Left ventricle myocardium inferior (tissue), 1 donor: ENCODE measurements around the gene TRIP13. TPM values are rescaled to one million over a fixed set of nuclear protein-coding genes. Genes with fewer than 3 reads are reported as not detected.

Experiments used
- DNase-seq: peaks from one replicate; pipeline ENCODE4 v3.0.0-alpha.2; 2020
- H3K27ac ChIP-seq: fragments of 200-600 bp; replicated peaks from 2 replicates; pipeline ENCODE4 v1.8.0; 2021
- H3K27me3 ChIP-seq: fragments of 200-600 bp; 2 replicates; pipeline ENCODE4 v1.8.0; 2021; ENCODE audit warnings: low read depth
- H3K36me3 ChIP-seq: fragments of 200-600 bp; 2 replicates; pipeline ENCODE4 v1.8.0; 2021
- H3K4me1 ChIP-seq: fragments of 200-600 bp; 2 replicates; pipeline ENCODE4 v1.8.0; 2021
- H3K4me3 ChIP-seq: fragments of 200-600 bp; 2 replicates; pipeline ENCODE4 v1.8.0; 2021; ENCODE audit warnings: mild to moderate bottlenecking, moderate library complexity
- H3K9me3 ChIP-seq: fragments of 200-600 bp; replicated peaks from 2 replicates; pipeline ENCODE4 v1.8.0; 2021
- CTCF ChIP-seq: fragments of 200-600 bp; IDR thresholded peaks from 2 replicates; pipeline ENCODE4 v1.8.0; 2021; ENCODE audit warnings: antibody characterized with exemption, mild to moderate bottlenecking, borderline replicate concordance
- intact Hi-C: fragments of 100-400 bp; cut with micrococcal nuclease; formaldehyde crosslinking; loops from one replicate; pipeline ENCODE4 v1.11.0; 2022
- total RNA-seq: library from RNA; stranded (reverse); fragmentation: NEBNext Ultra II Directional; extraction: Animal tissue kit (Norgen Biotek cat#: 25700); gene quantifications from one replicate; pipeline ENCODE4 v1.2.1, GENCODE V29; 2021
- donor health status: DM: no; HTN: yes; CAD: no; lungs with severe emphysema.

Gene TRIP13
- total RNA-seq, 1 donor from 2014 or later: 0.44 TPM

GRCh38 chr5:943201-943917, 50.7 kb downstream of the TRIP13 start:
- intact Hi-C loops: no loop called here

GRCh38 chr5:943918-944620, 51.4 kb downstream of the TRIP13 start:
- Histone ChIP-seq H3K27me3 (peaks cover 73% of the 10 kb centered on the region), H3K4me1 (peaks cover 12% of the 10 kb centered on the region), H3K27ac (no peak overlapping the region), H3K4me3 (no peak overlapping the region), H3K36me3 (no peaks in the 10 kb centered on the region), H3K9me3 (no peaks in the 10 kb centered on the region)
- no peak for TF ChIP-seq CTCF
- intact Hi-C loops: no loop called here
- no peak for DNase-seq

More at GRCh38 chr5:943201-943917, 50.7 kb downstream of the TRIP13 start:
- no peak overlapping the region for H3K27ac ChIP-seq
- no peaks in the 10 kb centered on the region for H3K36me3 ChIP-seq
- TF ChIP-seq CTCF: no peak
- H3K9me3 ChIP-seq: no peaks in the 10 kb centered on the region
- H3K4me3 ChIP-seq: no peak overlapping the region
- DNase-seq: no peak
- H3K4me1 ChIP-seq: peaks cover 12% of the 10 kb centered on the region
- H3K27me3 ChIP-seq: peaks cover 66% of the 10 kb centered on the region

- Histone ChIP-seq H3K4me3 (no peak overlapping the region), H3K4me1 (peaks cover 12% of the 10 kb centered on the region), H3K9me3 (no peaks in the 10 kb centered on the region), H3K27ac (no peak overlapping the region), H3K27me3 (peaks cover 72% of the 10 kb centered on the region), H3K36me3 (no peaks in the 10 kb centered on the region)
- no peak for TF ChIP-seq CTCF
- no peak for DNase-seq
- intact Hi-C loops: no loop called here
Measured at GRCh38 chr5:944621-944927, 51.9 kb downstream of the TRIP13 start.

DNA sequence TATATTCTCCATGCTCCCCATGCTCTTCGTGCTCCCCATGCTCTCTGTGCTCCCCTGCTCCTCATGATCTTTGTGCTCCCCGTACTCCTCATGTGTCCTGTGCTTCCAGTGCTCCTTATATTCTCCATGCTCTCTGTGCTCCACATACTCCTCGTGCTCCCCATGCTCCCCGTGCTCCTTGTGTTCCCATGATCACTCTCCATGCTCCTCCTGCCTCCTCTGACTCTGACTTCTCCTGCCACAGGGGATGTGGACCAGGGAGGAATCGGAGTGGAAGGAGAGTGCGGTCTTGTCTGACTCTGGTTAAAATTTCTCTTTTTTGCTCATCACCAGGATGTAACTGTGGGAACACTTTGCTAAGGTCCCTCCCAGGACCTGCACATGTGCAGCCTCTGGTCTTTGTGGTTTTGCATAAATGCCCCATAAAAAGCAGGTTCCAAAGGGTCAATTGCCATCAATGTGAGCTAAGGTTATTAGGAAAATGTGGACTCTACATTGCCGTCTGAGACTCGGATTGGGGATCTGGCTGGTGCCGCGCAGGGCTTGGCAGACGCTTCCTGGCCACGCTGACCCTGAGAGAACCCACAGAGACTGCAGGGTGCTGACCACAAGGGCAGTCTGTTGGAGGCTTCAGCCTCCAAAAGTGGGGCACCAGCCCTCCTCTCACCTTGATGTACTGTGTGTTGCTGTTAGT, 52.5 kb downstream of the TRIP13 start:
- H3K27ac ChIP-seq: no peak overlapping the region
- TF ChIP-seq CTCF: no peak
- H3K36me3 ChIP-seq: no peaks in the 10 kb centered on the region
- peaks cover 76% of the 10 kb centered on the region for H3K27me3 ChIP-seq
- peaks cover 12% of the 10 kb centered on the region for H3K4me1 ChIP-seq
- peaks cover 2% of the 10 kb centered on the region for H3K9me3 ChIP-seq
- intact Hi-C loops: no loop called here
- no peak for DNase-seq
- H3K4me3 ChIP-seq: no peak overlapping the region

- TF ChIP-seq CTCF: no peak
- Histone ChIP-seq H3K4me1 (peaks cover 12% of the 10 kb centered on the region), H3K27me3 (peaks cover 84% of the 10 kb centered on the region), H3K27ac (no peak overlapping the region), H3K36me3 (no peaks in the 10 kb centered on the region), H3K4me3 (no peak overlapping the region), H3K9me3 (peaks cover 9% of the 10 kb centered on the region)
- DNase-seq: no peak
- intact Hi-C loops: no loop called here
Measured at GRCh38 chr5:945691-946551, 53.2 kb downstream of the TRIP13 start.
